SKM-1 (cell line): Measurements from ENCODE around the gene MYO9B.
"Not testable (repeated sequence)": the region's sequence is repeated elsewhere in the genome, so short reads cannot be mapped to it uniquely, and the experiment has no call there.

ENCODE experiments used
- DNase-seq: peaks from one replicate; lab custom pipeline; 2025; ENCODE audit not compliant: unreplicated experiment; lab: John Stamatoyannopoulos, UW

The MYO9B gene

GRCh38 chr19:17138052-17138846 is 62.7 kb downstream of the MYO9B start:
- DNase-seq, result not testable (repeated sequence)

- no peak for DNase-seq
Measured at GRCh38 chr19:17138937-17139598, 63.5 kb downstream of the MYO9B start.

- not testable (repeated sequence) for DNase-seq
Measured at GRCh38 chr19:17144771-17145170, 69.2 kb downstream of the MYO9B start.

- DNase-seq, result no peak
Measured at GRCh38 chr19:17145546-17146497, 70.2 kb downstream of the MYO9B start.

GRCh38 chr19:17148130-17148529 is 72.6 kb downstream of the MYO9B start:
- no peak for DNase-seq

GRCh38 chr19:17149393-17150135 is 74.0 kb downstream of the MYO9B start:
- DNase-seq, result no peak

GRCh38 chr19:17153996-17154395 is 78.4 kb downstream of the MYO9B start:
- DNase-seq, result no peak

- no peak for DNase-seq
Measured at GRCh38 chr19:17155251-17155650, 79.7 kb downstream of the MYO9B start.

- DNase-seq, result no peak
Measured at GRCh38 chr19:17156296-17156946, 80.8 kb downstream of the MYO9B start.

- no peak for DNase-seq
Measured at GRCh38 chr19:17156947-17157302, 81.3 kb downstream of the MYO9B start.

- no peak for DNase-seq
Measured at GRCh38 chr19:17158584-17158983, 83.0 kb downstream of the MYO9B start.

- no peak for DNase-seq
Measured at GRCh38 chr19:17159466-17160393, 84.2 kb downstream of the MYO9B start.

GRCh38 chr19:17160908-17161307 is 85.3 kb downstream of the MYO9B start:
- no peak for DNase-seq

GRCh38 chr19:17162131-17162530 is 86.6 kb downstream of the MYO9B start:
- not testable (repeated sequence) for DNase-seq

GRCh38 chr19:17162580-17162979 is 87.0 kb downstream of the MYO9B start:
- DNase-seq, result no peak

GRCh38 chr19:17163652-17164051 is 88.1 kb downstream of the MYO9B start:
- no peak for DNase-seq

GRCh38 chr19:17164639-17165038 is 89.1 kb downstream of the MYO9B start:
- no peak for DNase-seq

GRCh38 chr19:17165715-17166114 is 90.1 kb downstream of the MYO9B start:
- no peak for DNase-seq
